K562 (cell line): Measurements from ENCODE around the gene CWF19L1. TPM values are rescaled to one million over a fixed set of nuclear protein-coding genes. Genes with fewer than 3 reads are reported as not detected.
A peak's percentile ranks its signal among the peaks of the same experiment; 100 is the strongest.

ENCODE experiments used
- ATF1 ChIP-seq, 2 experiments: fragments of 450-650 bp in 1 of 2; IDR thresholded peaks; 2 replicates each; pipeline ENCODE4 v1.6.1; 2016; ENCODE audit warnings: missing compliant biosample characterization in 1 of 2, missing genetic modification characterization in 1 of 2
- BRD4 ChIP-seq: fragments of 200-600 bp; sonication (generic); IDR thresholded peaks from 2 replicates; pipeline ENCODE4 v1.6.1; 2017; ENCODE audit warnings: inconsistent platforms
- CHD1 ChIP-seq: fragments of 200-600 bp; sonication (generic); IDR thresholded peaks from one replicate; pipeline ENCODE4 v1.6.1; 2012; ENCODE audit warnings: mild to moderate bottlenecking, moderate library complexity, low read length, inconsistent platforms
- CSDE1 ChIP-seq, 2 experiments: fragments of 450-650 bp; IDR thresholded peaks; 2 replicates each; pipeline ENCODE4 v1.6.1; 2016; ENCODE audit warnings: mild to moderate bottlenecking in 1 of 2
- DACH1 ChIP-seq: fragments of 450-650 bp; IDR thresholded peaks from 2 replicates; pipeline ENCODE4 v1.6.1; 2018; ENCODE audit not compliant: partially characterized antibody
- ETV5 ChIP-seq: sonication (generic); formaldehyde crosslinking; IDR thresholded peaks from 2 replicates; pipeline ENCODE4 v1.4.0; 2020; ENCODE audit warnings: low read depth, mild to moderate bottlenecking, missing genetic modification reagents
- FOXA3 ChIP-seq, 2 experiments: fragments of 450-650 bp in 1 of 2; sonication (generic) in 1 of 2; formaldehyde crosslinking; IDR thresholded peaks in 1 of 2; conservative IDR thresholded peaks in 1 of 2; 2 replicates each; pipeline versions ENCODE4 v1.4.0 to v1.8.0; 2020 to 2022; ENCODE audit warnings: mild to moderate bottlenecking in 2 of 2, missing genetic modification reagents in 1 of 2
- GATA2 ChIP-seq: sonication (generic); formaldehyde crosslinking; IDR thresholded peaks from 2 replicates; pipeline ENCODE4 v1.4.0; 2020; ENCODE audit warnings: mild to moderate bottlenecking, missing genetic modification reagents
- GTF2F1 ChIP-seq: IDR thresholded peaks from 2 replicates; pipeline ENCODE4 v1.6.1; 2011; ENCODE audit warnings: low read depth, low read length, improper control_type of control experiment
- MXI1 ChIP-seq: IDR thresholded peaks from 2 replicates; pipeline ENCODE4 v1.6.1; 2011; ENCODE audit warnings: low read depth, mild to moderate bottlenecking, improper control_type of control experiment, low read length
- NEUROD1 ChIP-seq: fragments of 150-350 bp; IDR thresholded peaks from 2 replicates; pipeline ENCODE4 v1.6.1; 2014; ENCODE audit warnings: borderline replicate concordance, low read length, low read depth; ENCODE audit not compliant: partially characterized antibody
- NFE2L1 ChIP-seq: fragments of 450-650 bp; IDR thresholded peaks from 2 replicates; pipeline ENCODE4 v1.6.1; 2016; ENCODE audit warnings: missing genetic modification characterization, low read depth, mild to moderate bottlenecking, missing compliant biosample characterization, moderate library complexity, borderline replicate concordance
- NR4A1 ChIP-seq, 2 experiments: fragments of 250-450 bp in 1 of 2; fragments of 450-650 bp in 1 of 2; sonication (Bioruptor Pico) in 1 of 2; IDR thresholded peaks; 2 replicates each; pipeline versions ENCODE4 v1.4.0 to v1.6.1; 2016 to 2020; ENCODE audit warnings: mild to moderate bottlenecking in 2 of 2, missing compliant biosample characterization in 1 of 2, missing genetic modification characterization in 1 of 2, moderate library complexity in 1 of 2
- PRMT5 ChIP-seq: sonication (generic); formaldehyde crosslinking; IDR thresholded peaks from 2 replicates; pipeline ENCODE4 v1.5.0; 2020; ENCODE audit warnings: missing genetic modification reagents
- UBTF ChIP-seq, 2 experiments: IDR thresholded peaks; 2 replicates each; pipeline ENCODE4 v1.6.1; 2012; ENCODE audit warnings: improper control_type of control experiment in 2 of 2, low read depth in 2 of 2, low read length in 2 of 2, borderline replicate concordance in 1 of 2
- ZBTB33 ChIP-seq: sonication (generic); formaldehyde crosslinking; IDR thresholded peaks from 2 replicates; pipeline ENCODE4 v1.8.1; 2023; ENCODE audit warnings: mild to moderate bottlenecking, missing genetic modification reagents
- ZFX ChIP-seq: sonication (generic); formaldehyde crosslinking; IDR thresholded peaks from 2 replicates; pipeline ENCODE4 v1.8.0; 2022; ENCODE audit warnings: mild to moderate bottlenecking, missing genetic modification reagents, moderate library complexity
- ZNF174 ChIP-seq: fragments of 250-450 bp; sonication (Bioruptor Pico); IDR thresholded peaks from 2 replicates; pipeline ENCODE4 v1.4.0; 2020; ENCODE audit warnings: mild to moderate bottlenecking
- polyA plus RNA-seq, 8 experiments: library from polyadenylated mRNA; depleted of rRNA in 4 of 8; stranded (reverse) in 5 of 8; unstranded in 3 of 8; fragments of >200 nt; fragmentation: Nextera tagmentation in 2 of 8; fragmentation: Illumina TruSeq in 1 of 8; extraction: Ambion mirVana in 2 of 8; extraction: Trizol in 1 of 8; gene quantifications; 2 replicates each; pipeline versions ENCODE4 v1.2.1 to v1.2.3, GENCODE V29; 2011 to 2014; ENCODE audit warnings: inconsistent platforms in 1 of 8, missing spikeins in 1 of 8
- total RNA-seq, 7 experiments: library from RNA; depleted of rRNA in 6 of 7; stranded (reverse); fragments of >200 nt in 6 of 7; fragmentation: Illumina TruSeq in 2 of 7; extraction: Trizol in 2 of 7; gene quantifications; 2 replicates each; pipeline versions ENCODE4 v1.2.1 to v1.2.3, GENCODE V29; 2011 to 2021; ENCODE audit warnings: low replicate concordance in 1 of 7
- TF ChIP-seq, protein P1 (sequence below): sonication (generic); formaldehyde crosslinking; IDR thresholded peaks from 2 replicates; pipeline ENCODE4 v1.8.0; 2023; ENCODE audit warnings: mild to moderate bottlenecking, missing genetic modification reagents

The CWF19L1 gene
- total and polyA plus RNA-seq, 9 of the 15 experiments (the other 6 are each of a cell fraction or from before 2014, with no cell fraction given), result 19.5 to 49.9 (median 30.9) TPM

- TF ChIP-seq UBTF (IDR thresholded peaks at IDR 0.05; ENCODE audit: borderline replicate concordance in 1 of 2, low read depth in 2 of 2, low read length in 2 of 2) (no peak), ZBTB33 (CRISPR knock-in tag) (no peak), ATF1 (CRISPR knock-in tag; IDR thresholded peaks at IDR 0.05) (no peak), ATF1 (tag; IDR thresholded peaks at IDR 0.05) (peak; percentile 41; the same call in 1 of the 2 replicates), NR4A1 (CRISPR knock-in tag; IDR thresholded peaks at IDR 0.05) (no peak), NR4A1 (tag; IDR thresholded peaks at IDR 0.05) (no peak), DACH1 (no peak), CSDE1 (IDR thresholded peaks at IDR 0.05) (no peak), CHD1 (no peak), GATA2 (no peak), BRD4 (no peak), NFE2L1 (no peak), NEUROD1 (no peak), GTF2F1 (no peak), MXI1 (no peak), PRMT5 (CRISPR knock-in tag) (no peak), FOXA3 (CRISPR knock-in tag; conservative IDR thresholded peaks at IDR 0.05 in 1 of 2, IDR thresholded peaks at IDR 0.05 in 1 of 2) (no peak), ETV5 (CRISPR knock-in tag) (no peak), ZFX (CRISPR knock-in tag) (0 out of 2 replicates have a peak, but pooled peaks have one; percentile 24), ZNF174 (CRISPR knock-in tag) (no peak)
- TF ChIP-seq, protein P1, sequence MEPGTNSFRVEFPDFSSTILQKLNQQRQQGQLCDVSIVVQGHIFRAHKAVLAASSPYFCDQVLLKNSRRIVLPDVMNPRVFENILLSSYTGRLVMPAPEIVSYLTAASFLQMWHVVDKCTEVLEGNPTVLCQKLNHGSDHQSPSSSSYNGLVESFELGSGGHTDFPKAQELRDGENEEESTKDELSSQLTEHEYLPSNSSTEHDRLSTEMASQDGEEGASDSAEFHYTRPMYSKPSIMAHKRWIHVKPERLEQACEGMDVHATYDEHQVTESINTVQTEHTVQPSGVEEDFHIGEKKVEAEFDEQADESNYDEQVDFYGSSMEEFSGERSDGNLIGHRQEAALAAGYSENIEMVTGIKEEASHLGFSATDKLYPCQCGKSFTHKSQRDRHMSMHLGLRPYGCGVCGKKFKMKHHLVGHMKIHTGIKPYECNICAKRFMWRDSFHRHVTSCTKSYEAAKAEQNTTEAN (CRISPR knock-in tag), result no peak
These were observed 37.5 kb downstream of the CWF19L1 start (continued) for GRCh38 chr10:100229819-100230422.
